NCI-H2227 (cell line): ENCODE results near the gene GOLGA2.
"Not testable (repeated sequence)": the region's sequence is repeated elsewhere in the genome, so short reads cannot be mapped to it uniquely, and the experiment has no call there.

ENCODE experiments used
- DNase-seq: peaks from one replicate; lab custom pipeline; 2025; ENCODE audit not compliant: unreplicated experiment; lab: John Stamatoyannopoulos, UW

The GOLGA2 gene

GRCh38 chr9:128293091-128293490, 17.3 kb upstream of the GOLGA2 start:
- no peak for DNase-seq

DNA sequence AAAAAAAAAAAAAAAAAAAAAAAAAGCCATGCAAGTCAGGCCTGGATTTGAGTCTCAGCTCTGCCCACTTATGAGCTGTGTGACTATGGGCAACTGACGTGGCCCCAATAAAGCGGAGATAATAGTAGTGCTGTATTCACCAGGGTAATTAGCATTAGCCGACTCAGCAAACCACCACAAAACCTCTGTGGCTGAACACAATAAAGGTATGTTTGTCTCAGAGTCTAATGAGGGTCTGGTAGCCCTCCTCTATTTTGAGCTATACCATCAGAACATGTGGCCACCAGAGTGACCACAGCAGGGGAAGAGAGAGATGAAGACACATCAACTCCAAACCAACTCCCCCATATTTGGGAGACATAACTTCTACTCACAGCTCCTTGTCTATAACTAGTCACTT, 16.2 kb upstream of the GOLGA2 start:
- DNase-seq: no peak

DNA sequence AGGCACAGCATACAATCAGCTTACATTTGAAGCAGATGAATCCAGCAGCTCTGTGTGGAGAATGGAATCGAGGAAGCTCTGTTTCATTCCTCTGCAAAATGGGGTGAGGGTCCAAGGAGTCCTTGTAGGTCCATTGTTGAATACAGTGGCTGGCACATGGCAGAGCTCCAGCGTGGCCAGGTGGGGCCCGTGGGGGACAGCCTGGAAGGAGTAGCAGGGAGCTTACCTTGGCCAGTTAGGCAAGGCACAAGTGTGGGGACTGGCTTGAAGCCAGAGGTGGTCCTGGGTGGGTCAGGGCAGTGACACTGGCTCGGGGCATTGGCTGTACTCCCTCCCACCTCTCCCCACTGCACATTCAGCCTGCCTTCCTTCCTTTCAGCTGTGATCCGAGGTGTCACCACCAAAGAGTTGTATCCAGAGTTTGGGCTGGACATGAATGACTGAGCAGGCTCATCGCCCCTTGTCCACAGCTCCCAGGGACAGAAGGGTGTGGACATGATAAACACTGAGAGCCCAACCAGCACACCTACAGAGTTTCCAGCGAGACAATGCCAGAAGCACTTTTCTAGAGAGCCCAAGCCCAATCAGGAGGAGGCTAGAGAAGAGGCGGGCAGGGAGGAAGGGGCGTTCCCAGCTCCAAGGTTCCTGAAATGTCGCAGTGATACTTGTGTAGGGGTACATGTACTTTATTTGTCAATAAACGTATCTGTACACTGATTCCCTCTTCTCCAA, 12.6 kb upstream of the GOLGA2 start:
- DNase-seq: no peak

GRCh38 chr9:128286440-128286839, 10.6 kb upstream of the GOLGA2 start:
- DNase-seq: no peak

- DNase-seq: no peak
Observed at GRCh38 chr9:128285033-128285784, 9.4 kb upstream of the GOLGA2 start.

GRCh38 chr9:128282500-128282899, 6.7 kb upstream of the GOLGA2 start:
- no peak for DNase-seq

- no peak for DNase-seq
Observed at GRCh38 chr9:128280084-128280622, 4.3 kb upstream of the GOLGA2 start.

DNA sequence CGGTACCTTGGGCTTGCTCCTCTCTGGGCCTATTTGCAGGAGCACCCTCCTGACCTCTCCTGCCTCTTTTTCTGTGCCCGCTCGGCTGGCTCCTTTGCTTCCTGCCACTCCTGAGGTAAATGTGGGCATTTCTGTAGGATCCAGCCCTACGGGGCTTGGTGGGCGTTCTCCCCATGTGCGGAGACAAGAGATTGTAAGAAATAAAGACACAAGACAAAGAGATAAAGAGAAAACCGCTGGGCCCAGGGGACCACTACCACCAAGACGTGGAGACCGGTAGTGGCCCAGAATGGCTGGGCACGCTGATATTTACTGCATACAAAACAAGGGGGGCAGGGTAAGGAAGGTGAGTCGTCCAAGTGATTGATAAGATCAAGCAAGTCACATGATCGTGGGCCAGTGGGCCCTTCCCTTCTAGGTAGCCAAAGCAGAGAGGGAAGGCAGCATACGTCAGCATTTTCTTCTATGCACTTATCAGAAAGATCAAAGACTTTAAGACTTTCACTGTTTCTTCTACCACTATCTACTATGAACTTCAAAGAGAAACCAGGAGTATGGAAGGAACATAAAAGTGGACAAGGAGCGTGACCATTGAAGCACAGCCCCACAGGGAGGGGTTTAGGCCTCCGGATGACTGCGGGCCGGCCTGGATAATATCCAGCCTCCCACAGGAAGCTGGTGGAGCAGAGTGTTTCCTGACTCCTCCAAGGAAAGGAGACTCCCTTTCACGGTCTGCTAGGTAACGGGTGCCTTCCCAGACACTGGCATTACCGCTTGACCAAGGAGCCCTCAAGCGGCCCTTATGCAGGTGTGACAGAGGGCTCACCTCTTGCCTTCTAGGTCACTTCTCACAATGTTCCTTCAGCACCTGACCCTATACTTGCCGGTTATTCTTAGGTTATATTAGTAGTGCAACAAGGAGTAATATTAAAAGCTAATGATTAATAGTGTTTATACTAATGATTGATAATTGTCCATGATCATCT, 3.6 kb upstream of the GOLGA2 start:
- not testable (repeated sequence) for DNase-seq

- DNase-seq: peak; percentile 37
Observed at GRCh38 chr9:128276574-128277270, 915 bp upstream of the GOLGA2 start.

DNA sequence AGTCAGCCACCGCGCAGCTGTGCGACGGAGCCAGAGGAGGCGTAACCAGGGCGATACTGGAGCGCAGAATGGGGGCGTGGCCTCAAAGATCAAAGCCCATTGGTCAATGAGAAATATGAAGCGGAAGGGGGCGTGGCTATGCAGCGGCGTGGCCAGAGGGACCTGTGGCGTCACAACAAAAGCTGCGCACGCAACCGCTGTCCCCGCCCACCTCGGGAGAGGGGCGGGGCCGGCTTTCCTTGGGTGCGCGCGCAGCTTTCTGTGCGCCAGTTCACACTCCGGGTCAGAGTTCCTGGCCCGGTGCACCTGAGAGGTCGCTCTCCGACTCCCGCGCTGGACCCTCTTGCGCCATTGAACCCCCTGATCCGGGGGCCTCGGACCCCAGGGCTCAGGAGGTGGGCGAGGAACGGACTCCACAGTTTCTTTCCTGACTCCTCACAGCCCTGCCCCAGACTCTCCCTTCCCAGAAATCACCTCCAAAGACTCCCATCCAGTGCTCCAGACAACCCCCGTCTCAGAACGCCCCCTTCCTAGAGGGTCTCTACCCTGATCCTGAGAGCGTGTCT, 284 bp upstream of the GOLGA2 start, which contains the start of gene SWI5:
Gene SWI5, plus strand, starts transcription at position 269 of the 566 bp plus-strand sequence.
- peak; percentile 98 for DNase-seq

DNA sequence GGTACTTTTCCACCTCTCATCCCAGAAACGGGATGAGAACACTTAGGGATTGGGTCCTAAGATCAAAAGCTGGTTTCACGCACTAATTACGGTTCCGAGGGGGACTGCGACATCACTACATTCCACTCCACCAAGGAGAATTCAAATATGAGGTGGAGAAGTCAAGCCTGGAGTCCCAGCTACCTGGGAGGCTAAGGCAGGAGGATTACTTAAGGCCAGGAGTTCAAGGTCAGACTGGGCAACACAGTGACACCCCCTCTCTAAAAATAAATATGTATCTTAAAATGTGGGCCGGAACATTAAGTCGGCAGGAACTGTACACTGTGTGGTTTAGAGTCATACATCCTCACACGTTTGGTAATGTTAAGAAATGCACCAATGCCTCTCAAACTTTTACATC, 1.6 kb downstream of the GOLGA2 start:
- no peak for DNase-seq

- DNase-seq: no peak
Observed at GRCh38 chr9:128271512-128271911, 4.3 kb downstream of the GOLGA2 start.

- DNase-seq: no peak
Observed at GRCh38 chr9:128271112-128271511, 4.7 kb downstream of the GOLGA2 start.

DNA sequence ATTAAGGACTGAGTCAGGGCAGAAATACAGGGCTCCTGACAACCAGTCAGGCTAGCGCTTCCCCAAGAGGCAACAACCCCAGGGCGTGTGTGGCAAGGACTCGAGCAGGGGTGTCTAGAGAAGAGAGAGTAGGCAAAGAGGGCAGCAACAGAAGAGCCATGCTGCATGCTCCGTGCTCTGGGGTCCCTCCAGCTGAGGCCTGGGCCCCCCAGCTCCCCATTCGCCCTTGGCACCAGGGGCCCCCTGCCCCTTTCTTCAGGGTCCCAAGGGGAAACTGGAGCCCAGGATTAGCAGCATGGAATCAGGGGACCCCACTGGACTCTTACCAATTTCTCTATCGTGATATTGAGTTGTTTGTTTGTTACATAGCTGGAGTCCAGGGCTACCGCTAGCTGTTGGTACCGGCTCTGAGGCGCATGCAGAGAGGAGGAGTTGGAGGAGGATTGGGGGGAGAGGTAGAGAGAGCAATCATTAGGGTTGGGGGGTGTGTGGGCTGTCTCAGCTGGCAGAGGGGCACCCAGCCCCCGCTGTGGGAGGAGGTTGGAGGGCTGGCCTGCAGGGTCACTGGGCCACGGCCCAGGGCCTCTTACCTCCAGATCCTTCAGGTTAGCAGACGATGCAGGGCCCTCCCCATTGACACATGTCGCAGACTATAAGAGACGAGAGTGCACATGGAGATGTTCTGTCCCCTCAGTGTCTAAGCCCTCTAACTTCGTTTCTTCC, 8.8 kb downstream of the GOLGA2 start:
- no peak for DNase-seq

- no peak for DNase-seq
Observed at GRCh38 chr9:128265348-128265847, 10.4 kb downstream of the GOLGA2 start.

DNA sequence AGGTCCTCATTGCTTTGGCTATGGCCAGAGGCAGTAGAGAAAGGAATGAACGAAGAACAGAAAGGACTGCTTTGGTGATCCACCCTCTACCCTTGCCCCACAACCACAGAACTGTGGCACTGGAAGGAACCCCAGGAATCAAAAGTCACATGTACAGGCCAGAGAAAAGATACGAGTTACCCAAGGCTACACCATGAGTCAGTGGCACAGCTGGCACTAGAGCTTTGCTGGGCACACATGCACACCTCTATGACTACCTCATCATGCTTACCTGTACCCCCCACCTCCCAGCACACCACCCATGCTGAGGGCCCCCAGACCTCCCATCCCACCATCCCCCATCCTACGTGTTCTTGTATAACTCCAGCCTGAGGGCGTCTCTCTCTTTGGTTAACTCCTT, 13.1 kb downstream of the GOLGA2 start:
- DNase-seq: no peak

DNA sequence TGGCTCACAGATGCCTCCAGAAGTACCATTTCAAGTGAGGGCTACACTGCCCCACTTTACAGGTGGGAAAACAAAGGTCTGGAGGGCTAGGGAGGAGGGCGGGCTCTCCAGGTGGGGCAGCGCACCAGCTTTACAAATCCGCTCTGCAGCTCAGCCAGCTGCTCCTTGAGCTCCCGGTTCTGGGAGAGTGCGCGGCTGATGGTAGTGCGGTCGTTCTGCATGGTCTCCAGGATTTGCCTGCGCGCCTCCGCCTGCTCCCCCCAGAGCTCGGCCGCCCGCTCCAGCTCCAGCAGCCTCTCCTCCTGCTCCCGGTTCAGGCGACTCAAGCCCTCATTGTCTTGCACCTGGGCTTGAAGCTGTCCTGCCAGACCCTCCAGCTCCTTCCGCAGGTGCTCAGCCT, 15.5 kb downstream of the GOLGA2 start:
- no peak for DNase-seq

DNA sequence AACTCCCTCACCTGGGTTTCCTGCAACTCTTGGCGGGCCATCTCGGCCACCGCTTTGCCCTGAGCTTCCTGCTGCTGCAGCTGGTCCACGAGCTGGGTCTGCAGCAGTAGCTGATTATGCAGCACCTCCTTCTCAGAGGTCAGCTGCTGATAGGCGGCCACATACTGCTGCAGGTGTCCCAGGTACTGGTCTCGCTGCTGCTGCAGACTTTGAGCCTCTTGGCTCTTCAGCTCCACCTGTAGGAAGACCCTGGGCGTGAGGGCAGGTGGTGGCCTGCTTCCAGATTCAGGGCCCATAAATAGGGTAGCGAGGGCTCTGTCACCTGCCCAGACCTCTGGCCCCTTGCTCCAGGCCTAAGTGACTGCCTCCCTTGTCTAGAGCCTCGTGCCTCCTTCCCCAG, 16.7 kb downstream of the GOLGA2 start:
- DNase-seq: no peak

DNA sequence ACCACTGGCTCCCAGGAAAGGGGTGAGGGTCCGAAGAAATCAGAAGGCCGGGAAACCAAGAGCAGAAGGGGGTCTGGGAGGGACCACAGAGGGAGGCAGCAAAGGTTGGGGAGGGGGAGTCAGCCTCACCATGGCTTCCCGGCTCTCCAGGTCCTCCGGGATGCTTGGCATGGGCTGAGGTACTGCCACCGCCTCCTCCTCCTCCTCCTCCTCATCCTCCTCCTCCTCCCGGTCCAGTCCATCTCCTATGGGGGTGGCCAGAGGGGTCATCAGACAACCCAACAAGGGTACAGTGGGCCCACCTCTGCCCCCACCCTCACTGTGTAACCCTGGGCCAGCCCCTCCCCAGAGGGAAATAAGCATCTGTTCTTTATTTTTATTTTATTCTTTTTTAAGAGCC, 17.5 kb downstream of the GOLGA2 start:
- no peak for DNase-seq
